HG03025 (cell line): Measurements from ENCODE around the gene TNRC6A.

Experiments
- ATAC-seq: cut with Tn5 transposase; IDR thresholded peaks from one replicate; pipeline ENCODE4 v1.9.1; 2021; ENCODE audit warnings: mild to moderate bottlenecking, moderate library complexity; ENCODE audit not compliant: unreplicated experiment, low FRiP score

TNRC6A gene

GRCh38 chr16:24754543-24754942 lies 25.1 kb downstream of the TNRC6A start:
- no peak for ATAC-seq

- no peak for ATAC-seq
Measured at GRCh38 chr16:24755201-24755874, 25.9 kb downstream of the TNRC6A start.

- no peak for ATAC-seq
Measured at GRCh38 chr16:24758373-24758772, 28.9 kb downstream of the TNRC6A start.

GRCh38 chr16:24759006-24759405 lies 29.6 kb downstream of the TNRC6A start:
- no peak for ATAC-seq

- ATAC-seq, result no peak
Measured at GRCh38 chr16:24761526-24761925, 32.1 kb downstream of the TNRC6A start.

- no peak for ATAC-seq
Measured at GRCh38 chr16:24764916-24765315, 35.5 kb downstream of the TNRC6A start.

- no peak for ATAC-seq
Measured at GRCh38 chr16:24766057-24766456, 36.6 kb downstream of the TNRC6A start.

GRCh38 chr16:24769806-24770205 lies 40.4 kb downstream of the TNRC6A start:
- ATAC-seq, result no peak

GRCh38 chr16:24771132-24771778 lies 41.8 kb downstream of the TNRC6A start:
- no peak for ATAC-seq

GRCh38 chr16:24771779-24772157 lies 42.3 kb downstream of the TNRC6A start:
- ATAC-seq, result no peak

GRCh38 chr16:24773771-24774427 lies 44.4 kb downstream of the TNRC6A start:
- no peak for ATAC-seq

- ATAC-seq, result no peak
Measured at GRCh38 chr16:24774510-24774909, 45.1 kb downstream of the TNRC6A start.

- no peak for ATAC-seq
Measured at GRCh38 chr16:24775455-24775854, 46.0 kb downstream of the TNRC6A start.

- no peak for ATAC-seq
Measured at GRCh38 chr16:24776501-24777220, 47.2 kb downstream of the TNRC6A start.

- no peak for ATAC-seq
Measured at GRCh38 chr16:24778671-24779070, 49.2 kb downstream of the TNRC6A start.

GRCh38 chr16:24781256-24781655 lies 51.8 kb downstream of the TNRC6A start:
- no peak for ATAC-seq

- ATAC-seq, result no peak
Measured at GRCh38 chr16:24784121-24784520, 54.7 kb downstream of the TNRC6A start.

- no peak for ATAC-seq
Measured at GRCh38 chr16:24789881-24790280, 60.4 kb downstream of the TNRC6A start.

- no peak for ATAC-seq
Measured at GRCh38 chr16:24800586-24800985, 71.1 kb downstream of the TNRC6A start.

GRCh38 chr16:24801761-24802302 lies 72.4 kb downstream of the TNRC6A start:
- ATAC-seq, result no peak

- ATAC-seq, result no peak
Measured at GRCh38 chr16:24805484-24805883, 76.0 kb downstream of the TNRC6A start.
